ENCODE measurements around the gene TFDP2. TPM values are rescaled to one million over a fixed set of nuclear protein-coding genes. Genes with fewer than 3 reads are reported as not detected.

TFDP2 gene, protein sequence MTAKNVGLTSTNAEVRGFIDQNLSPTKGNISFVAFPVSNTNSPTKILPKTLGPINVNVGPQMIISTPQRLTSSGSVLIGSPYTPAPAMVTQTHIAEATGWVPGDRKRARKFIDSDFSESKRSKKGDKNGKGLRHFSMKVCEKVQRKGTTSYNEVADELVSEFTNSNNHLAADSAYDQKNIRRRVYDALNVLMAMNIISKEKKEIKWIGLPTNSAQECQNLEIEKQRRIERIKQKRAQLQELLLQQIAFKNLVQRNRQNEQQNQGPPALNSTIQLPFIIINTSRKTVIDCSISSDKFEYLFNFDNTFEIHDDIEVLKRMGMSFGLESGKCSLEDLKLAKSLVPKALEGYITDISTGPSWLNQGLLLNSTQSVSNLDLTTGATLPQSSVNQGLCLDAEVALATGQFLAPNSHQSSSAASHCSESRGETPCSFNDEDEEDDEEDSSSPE
- 105 and 150 TPM in 2 replicates for total RNA-seq (2014; rRNA removed; shearing (Covaris generic))
- polyA plus RNA-seq (2016; fragmentation: Nextera tagmentation; extraction: Ambion mirVana) = 410 and 456 TPM in 2 replicates
- long read RNA-seq, full-length matches to known transcripts = 10 of 54 reads
- long read RNA-seq, partial matches to known transcripts = 19 of 54 reads
- long read RNA-seq, other reads (novel, unspliced or antisense) = 25 of 54 reads

DNA sequence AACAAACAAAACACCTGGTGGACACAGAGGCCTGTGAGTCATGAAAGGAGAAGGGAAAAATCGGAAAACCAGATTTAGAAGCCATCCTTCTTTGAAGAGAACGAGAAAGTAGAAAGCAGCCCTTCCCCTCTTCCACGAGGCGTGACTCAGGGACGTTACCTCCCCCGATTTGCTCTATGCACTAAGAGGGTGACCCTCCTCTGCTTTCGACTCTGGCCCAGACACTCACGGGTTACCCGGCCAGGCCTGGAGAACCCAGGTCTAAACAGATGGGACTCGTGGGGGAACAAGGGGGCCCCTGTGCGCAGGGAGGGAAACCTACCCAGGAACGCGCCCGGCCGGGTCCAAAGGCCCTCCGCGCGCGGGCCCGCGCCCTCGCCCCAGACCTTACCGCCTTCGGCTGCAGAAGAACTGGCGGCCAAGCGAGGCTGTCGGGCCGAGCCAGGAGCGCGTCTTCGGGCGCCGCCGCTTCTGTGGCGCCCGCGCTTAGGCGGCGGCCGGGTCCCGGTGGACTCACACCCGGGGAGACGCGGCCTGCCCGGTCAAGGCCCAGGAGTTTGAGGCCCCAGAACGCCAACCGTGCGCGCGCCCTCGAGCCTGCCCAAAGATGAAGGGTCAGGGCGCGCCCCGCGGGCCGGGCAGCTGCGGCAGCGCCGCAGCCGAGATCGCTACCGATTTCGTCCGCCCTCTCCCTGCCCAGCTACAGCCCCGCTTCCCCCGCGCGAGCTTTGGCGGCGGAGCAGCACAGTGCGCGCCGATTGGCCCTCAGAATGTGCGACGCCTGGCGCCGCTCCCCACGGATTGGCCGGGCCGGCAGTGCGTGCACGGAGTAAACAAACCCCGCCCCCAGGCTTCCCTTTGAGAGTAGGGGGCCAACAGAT lies at the start of gene TFDP2:
Gene TFDP2 (minus strand): TSS at position 753 of the 881 bp plus-strand sequence. CDS start 47,795 bp downstream, outside the sequence.
- ATAC-seq (peak; percentile 98), DNase-seq (ENCODE audit: low spot score) (peak; percentile 100)
- peaks cover 6% of the 10 kb centered on the region for H3K4me1 Mint-ChIP-seq
- peaks cover 5% of the 10 kb centered on the region; the same call in 1 of the 2 replicates for H3K4me1 ChIP-seq (ENCODE audit: insufficient read depth)
- peak within 1 kb of the TSS; percentile 88; the same call in 1 of the 2 replicates for H3K27ac Mint-ChIP-seq
- no peaks in the 10 kb centered on the region for H3K36me3 ChIP-seq (ENCODE audit: insufficient read depth)
- no peaks in the 10 kb centered on the region for H4K20me1 ChIP-seq (replicated peaks; ENCODE audit: insufficient read depth)
- H3F3A ChIP-seq (replicated peaks; ENCODE audit: low read depth) = no peaks in the 10 kb centered on the region
- peak within 1 kb of the TSS; percentile 56; the same call in 1 of the 2 replicates for H3K27ac ChIP-seq (ENCODE audit: low read depth)
- TF ChIP-seq CREB1 (CRISPR knock-in tag; IDR thresholded peaks at IDR 0.05; ENCODE audit: low read depth) = peak; percentile 75
- peak; percentile 63 for TF ChIP-seq POLR2AphosphoS5 (IDR thresholded peaks at IDR 0.05; ENCODE audit: low read depth)
- TF ChIP-seq EZH2phosphoT487 (IDR thresholded peaks at IDR 0.05; ENCODE audit: unreplicated experiment) = no peak
- H2AFZ ChIP-seq = peak within 1 kb of the TSS; percentile 93
- no peaks in the 10 kb centered on the region for H3K36me3 Mint-ChIP-seq (ENCODE audit: low read depth)
- H3K27me3 ChIP-seq (ENCODE audit: insufficient read depth) = 0 out of 2 replicates have a peak, but pooled peaks cover 8% of the 10 kb centered on the region
- peak within 1 kb of the TSS; percentile 98 for H3K4me2 ChIP-seq
- peak within 1 kb of the TSS; percentile 91 for H3K4me3 Mint-ChIP-seq
- peak within 1 kb of the TSS; percentile 65 for H3K4me3 ChIP-seq
- H3K79me2 ChIP-seq (replicated peaks; ENCODE audit: insufficient read depth) = no peaks in the 10 kb centered on the region; the same call in 1 of the 2 replicates
- H3K9me2 ChIP-seq (ENCODE audit: insufficient read depth) = no peaks in the 10 kb centered on the region
- no peaks in the 10 kb centered on the region for H3K9me3 Mint-ChIP-seq
- peaks cover 4% of the 10 kb centered on the region for H3K27me3 Mint-ChIP-seq (ENCODE audit: insufficient read depth, low read depth, poor library complexity)

DNA sequence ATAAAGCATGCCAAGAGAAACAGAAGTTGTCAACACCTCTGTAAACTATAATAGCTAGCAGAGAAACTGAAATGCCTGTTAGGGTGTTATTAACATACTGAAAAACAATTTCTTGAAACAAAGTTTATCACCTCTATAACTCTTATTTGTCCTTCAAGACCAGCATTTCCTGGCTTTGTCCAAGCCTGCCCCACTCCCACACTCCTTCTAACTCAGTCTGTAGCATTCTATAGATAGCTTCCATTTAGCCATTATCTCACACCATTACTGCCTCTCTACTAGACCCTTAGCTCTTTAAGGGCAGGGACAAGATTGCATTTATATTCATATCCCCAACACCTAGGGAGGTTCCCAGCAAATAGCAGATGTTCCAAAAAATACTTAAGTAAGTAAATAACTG lies 39.5 kb upstream of the TFDP2 start:
- no peak overlapping the region for H3K4me2 ChIP-seq
- no peak overlapping the region for H3K27ac ChIP-seq (ENCODE audit: low read depth)
- no peak overlapping the region for H2AFZ ChIP-seq
- H4K20me1 ChIP-seq (replicated peaks; ENCODE audit: insufficient read depth) = no peaks in the 10 kb centered on the region
- ATAC-seq (no peak), DNase-seq (ENCODE audit: low spot score) (no peak)
- peaks cover 10% of the 10 kb centered on the region; the same call in 2 of the 3 replicates for H3K36me3 Mint-ChIP-seq (ENCODE audit: low read depth)
- H3K4me1 Mint-ChIP-seq = no peaks in the 10 kb centered on the region
- no peaks in the 10 kb centered on the region for H3K27me3 Mint-ChIP-seq (ENCODE audit: insufficient read depth, low read depth, poor library complexity)
- no peak overlapping the region for H3K27ac Mint-ChIP-seq
- H3K4me1 ChIP-seq (ENCODE audit: insufficient read depth) = no peaks in the 10 kb centered on the region
- H3K9me3 Mint-ChIP-seq = no peaks in the 10 kb centered on the region
- no peaks in the 10 kb centered on the region for H3K79me2 ChIP-seq (replicated peaks; ENCODE audit: insufficient read depth)
- no peaks in the 10 kb centered on the region for H3F3A ChIP-seq (replicated peaks; ENCODE audit: low read depth)
- no peak overlapping the region for H3K4me3 Mint-ChIP-seq
- no peak overlapping the region for H3K4me3 ChIP-seq
- peaks cover 3% of the 10 kb centered on the region; the same call in 1 of the 2 replicates for H3K36me3 ChIP-seq (ENCODE audit: insufficient read depth)
- no peaks in the 10 kb centered on the region for H3K27me3 ChIP-seq (ENCODE audit: insufficient read depth)
- H3K9me2 ChIP-seq (ENCODE audit: insufficient read depth) = no peaks in the 10 kb centered on the region
- TF ChIP-seq ZNF114 (CRISPR knock-in tag; IDR thresholded peaks at IDR 0.05) (no peak), ZNF331 (CRISPR knock-in tag; IDR thresholded peaks at IDR 0.05; ENCODE audit: low read depth) (no peak), EZH2 (IDR thresholded peaks at IDR 0.05; ENCODE audit: low read depth, unreplicated experiment) (no peak), NANOG (IDR thresholded peaks at IDR 0.05; ENCODE audit: borderline replicate concordance) (no peak), POLR2AphosphoS5 (IDR thresholded peaks at IDR 0.05; ENCODE audit: low read depth) (no peak)
- TF ChIP-seq, protein P1, sequence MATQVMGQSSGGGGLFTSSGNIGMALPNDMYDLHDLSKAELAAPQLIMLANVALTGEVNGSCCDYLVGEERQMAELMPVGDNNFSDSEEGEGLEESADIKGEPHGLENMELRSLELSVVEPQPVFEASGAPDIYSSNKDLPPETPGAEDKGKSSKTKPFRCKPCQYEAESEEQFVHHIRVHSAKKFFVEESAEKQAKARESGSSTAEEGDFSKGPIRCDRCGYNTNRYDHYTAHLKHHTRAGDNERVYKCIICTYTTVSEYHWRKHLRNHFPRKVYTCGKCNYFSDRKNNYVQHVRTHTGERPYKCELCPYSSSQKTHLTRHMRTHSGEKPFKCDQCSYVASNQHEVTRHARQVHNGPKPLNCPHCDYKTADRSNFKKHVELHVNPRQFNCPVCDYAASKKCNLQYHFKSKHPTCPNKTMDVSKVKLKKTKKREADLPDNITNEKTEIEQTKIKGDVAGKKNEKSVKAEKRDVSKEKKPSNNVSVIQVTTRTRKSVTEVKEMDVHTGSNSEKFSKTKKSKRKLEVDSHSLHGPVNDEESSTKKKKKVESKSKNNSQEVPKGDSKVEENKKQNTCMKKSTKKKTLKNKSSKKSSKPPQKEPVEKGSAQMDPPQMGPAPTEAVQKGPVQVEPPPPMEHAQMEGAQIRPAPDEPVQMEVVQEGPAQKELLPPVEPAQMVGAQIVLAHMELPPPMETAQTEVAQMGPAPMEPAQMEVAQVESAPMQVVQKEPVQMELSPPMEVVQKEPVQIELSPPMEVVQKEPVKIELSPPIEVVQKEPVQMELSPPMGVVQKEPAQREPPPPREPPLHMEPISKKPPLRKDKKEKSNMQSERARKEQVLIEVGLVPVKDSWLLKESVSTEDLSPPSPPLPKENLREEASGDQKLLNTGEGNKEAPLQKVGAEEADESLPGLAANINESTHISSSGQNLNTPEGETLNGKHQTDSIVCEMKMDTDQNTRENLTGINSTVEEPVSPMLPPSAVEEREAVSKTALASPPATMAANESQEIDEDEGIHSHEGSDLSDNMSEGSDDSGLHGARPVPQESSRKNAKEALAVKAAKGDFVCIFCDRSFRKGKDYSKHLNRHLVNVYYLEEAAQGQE (IDR thresholded peaks at IDR 0.05; ENCODE audit: unreplicated experiment) = no peak

Data from GM23338 (cell line).